ENCODE data around the gene NLRP12. TPM values are rescaled to one million over a fixed set of nuclear protein-coding genes. Genes with fewer than 3 reads are reported as not detected.

NLRP12 gene
- total and polyA plus RNA-seq, 2 donors (not counting 3 experiments of a cell fraction or from before 2014, with no cell fraction given) = 0.46 to 0.73 TPM

DNA sequence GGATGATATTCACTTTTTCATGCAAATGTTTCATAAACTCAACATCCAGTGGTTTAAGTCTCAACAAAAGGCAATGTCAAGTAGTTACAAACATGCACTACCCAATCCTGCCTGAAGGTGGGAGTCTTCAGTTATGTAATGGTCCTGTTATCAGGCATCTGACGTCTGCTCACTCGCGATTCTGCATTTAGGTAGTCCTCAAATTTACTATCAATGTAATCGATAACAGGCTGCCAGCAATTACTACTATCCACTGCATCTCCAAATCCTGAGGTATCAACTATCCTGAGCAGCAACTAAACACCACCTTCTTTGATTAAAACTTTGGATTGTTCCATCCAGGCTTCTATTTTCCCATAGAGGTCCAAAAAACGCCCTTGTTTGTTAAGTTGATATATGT is 51.2 kb downstream of the NLRP12 start:
- no peak overlapping the region for H3K27ac ChIP-seq (ENCODE audit: insufficient read depth, low read depth, low read length)
- no peak overlapping the region for H3K9ac ChIP-seq (replicated peaks; ENCODE audit: extremely low read depth, insufficient read depth, low read length)
- H3K9me3 ChIP-seq (replicated peaks; ENCODE audit: control insufficient read depth, insufficient read depth, low read length) = no peaks in the 10 kb centered on the region
- H3K4me2 ChIP-seq (ENCODE audit: insufficient read depth, low read length) = no peak overlapping the region
- BruUV-seq (replicated peaks) = no TSS peak
- FAIRE-seq (peak; percentile 94), DNase-seq (ENCODE audit: low read depth, low spot score) (peak; percentile 66)
- dilution Hi-C loops (cut with MboI; ENCODE audit: extremely low pct_ligation_motif_present, low sequenced_read_pairs) = no loop called here
- H3K27me3 ChIP-seq (ENCODE audit: control insufficient read depth in 2 of 2, insufficient read depth in 2 of 2, low read length in 2 of 2) = no peaks in the 10 kb centered on the region
- ChIA-PET CTCF (no interaction called here), POLR2A (no interaction called here)
- no peak overlapping the region for H3K4me3 ChIP-seq (replicated peaks in 1 of 3; ENCODE audit: insufficient read depth in 1 of 3, low read depth in 1 of 3, low read length in 3 of 3)
- no peaks in the 10 kb centered on the region for H4K20me1 ChIP-seq (replicated peaks; ENCODE audit: control insufficient read depth, extremely low read depth, insufficient read depth, low read length)
- no peaks in the 10 kb centered on the region for H3K9me1 ChIP-seq (replicated peaks; ENCODE audit: control insufficient read depth, extremely low read depth, insufficient read depth, low read length)
- no peaks in the 10 kb centered on the region for H3K79me2 ChIP-seq (ENCODE audit: control insufficient read depth, insufficient read depth, low read length)
- H3K4me1 ChIP-seq (ENCODE audit: control insufficient read depth, extremely low read depth, insufficient read depth, low read length) = no peaks in the 10 kb centered on the region
- no peak overlapping the region for H2AFZ ChIP-seq (ENCODE audit: low read depth, low read length)
- TF ChIP-seq GATA2 (IDR thresholded peaks at IDR 0.05; ENCODE audit: insufficient read depth, insufficient read length, low read depth, low read length) = peak; percentile 12
- no peak for TF ChIP-seq FOS (IDR thresholded peaks at IDR 0.05; ENCODE audit: borderline replicate concordance, insufficient read depth, low read length)
- no peak for TF ChIP-seq POLR2AphosphoS5 (IDR thresholded peaks at IDR 0.05; ENCODE audit: insufficient read depth, low read depth, low read length)
- TF ChIP-seq EZH2 (IDR thresholded peaks at IDR 0.05; ENCODE audit: borderline replicate concordance, low read depth, low read length, severe bottlenecking) = no peak
- no peak for TF ChIP-seq POLR2A (IDR thresholded peaks at IDR 0.05; ENCODE audit: low read depth, low read length)
- TF ChIP-seq, protein P1, sequence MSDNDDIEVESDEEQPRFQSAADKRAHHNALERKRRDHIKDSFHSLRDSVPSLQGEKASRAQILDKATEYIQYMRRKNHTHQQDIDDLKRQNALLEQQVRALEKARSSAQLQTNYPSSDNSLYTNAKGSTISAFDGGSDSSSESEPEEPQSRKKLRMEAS (IDR thresholded peaks at IDR 0.05; ENCODE audit: insufficient read depth, insufficient read length) = no peak
- TF ChIP-seq, protein P2, sequence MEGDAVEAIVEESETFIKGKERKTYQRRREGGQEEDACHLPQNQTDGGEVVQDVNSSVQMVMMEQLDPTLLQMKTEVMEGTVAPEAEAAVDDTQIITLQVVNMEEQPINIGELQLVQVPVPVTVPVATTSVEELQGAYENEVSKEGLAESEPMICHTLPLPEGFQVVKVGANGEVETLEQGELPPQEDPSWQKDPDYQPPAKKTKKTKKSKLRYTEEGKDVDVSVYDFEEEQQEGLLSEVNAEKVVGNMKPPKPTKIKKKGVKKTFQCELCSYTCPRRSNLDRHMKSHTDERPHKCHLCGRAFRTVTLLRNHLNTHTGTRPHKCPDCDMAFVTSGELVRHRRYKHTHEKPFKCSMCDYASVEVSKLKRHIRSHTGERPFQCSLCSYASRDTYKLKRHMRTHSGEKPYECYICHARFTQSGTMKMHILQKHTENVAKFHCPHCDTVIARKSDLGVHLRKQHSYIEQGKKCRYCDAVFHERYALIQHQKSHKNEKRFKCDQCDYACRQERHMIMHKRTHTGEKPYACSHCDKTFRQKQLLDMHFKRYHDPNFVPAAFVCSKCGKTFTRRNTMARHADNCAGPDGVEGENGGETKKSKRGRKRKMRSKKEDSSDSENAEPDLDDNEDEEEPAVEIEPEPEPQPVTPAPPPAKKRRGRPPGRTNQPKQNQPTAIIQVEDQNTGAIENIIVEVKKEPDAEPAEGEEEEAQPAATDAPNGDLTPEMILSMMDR (IDR thresholded peaks at IDR 0.05; ENCODE audit: extremely low read depth in 1 of 2, insufficient read depth in 1 of 2, low read depth in 1 of 2, low read length in 2 of 2) = peak; percentile 51 to 65
- TF ChIP-seq MYC (IDR thresholded peaks at IDR 0.05; ENCODE audit: low read depth, low read length) = no peak
- TF ChIP-seq JUN (IDR thresholded peaks at IDR 0.05; ENCODE audit: borderline replicate concordance, insufficient read depth, insufficient read length, low read depth) = no peak
- intact Hi-C loops (cut with micrococcal nuclease) = loop anchor here (1.0 kb wide), 2 partner anchors 20 to 257 kb away; no protein-coding TSS in a partner anchor
- H3K36me3 ChIP-seq (ENCODE audit: control insufficient read depth in 2 of 2, extremely low read depth in 1 of 2, insufficient read depth in 2 of 2, low read length in 2 of 2) = no peaks in the 10 kb centered on the region
